ENCODE measurements around the gene SP2.

Gene SP2

GRCh38 chr17:47871048-47871447 is 25.0 kb upstream of the SP2 start:
- no peak for DNase-seq

GRCh38 chr17:47872019-47872650 is 23.9 kb upstream of the SP2 start:
- no peak for DNase-seq

GRCh38 chr17:47872651-47873161 is 23.3 kb upstream of the SP2 start:
- no peak for DNase-seq

- no peak for DNase-seq
Observed at GRCh38 chr17:47873200-47874090, 22.6 kb upstream of the SP2 start.

- DNase-seq: no peak
Observed at GRCh38 chr17:47875011-47875985, 20.7 kb upstream of the SP2 start.

- no peak for DNase-seq
Observed at GRCh38 chr17:47877368-47878034, 18.5 kb upstream of the SP2 start.

- no peak for DNase-seq
Observed at GRCh38 chr17:47878203-47879027, 17.6 kb upstream of the SP2 start.

- DNase-seq: peak; percentile 61
Observed at GRCh38 chr17:47879028-47879585, 16.9 kb upstream of the SP2 start.

- DNase-seq: no peak
Observed at GRCh38 chr17:47879776-47880454, 16.1 kb upstream of the SP2 start.

- DNase-seq: no peak
Observed at GRCh38 chr17:47882247-47882646, 13.8 kb upstream of the SP2 start.

- DNase-seq: no peak
Observed at GRCh38 chr17:47882695-47883588, 13.1 kb upstream of the SP2 start.

- DNase-seq: no peak
Observed at GRCh38 chr17:47883589-47884426, 12.2 kb upstream of the SP2 start.

- DNase-seq: no peak
Observed at GRCh38 chr17:47884427-47884740, 11.7 kb upstream of the SP2 start.

- no peak for DNase-seq
Observed at GRCh38 chr17:47884905-47885730, 10.9 kb upstream of the SP2 start.

- DNase-seq: no peak
Observed at GRCh38 chr17:47888293-47888692, 7.7 kb upstream of the SP2 start.

GRCh38 chr17:47889734-47890529 is 6.1 kb upstream of the SP2 start:
- DNase-seq: peak; percentile 49

All from kidney glomerular epithelial cell (primary cell).